Neural progenitor cell (in vitro differentiated cells): ENCODE measurements around the gene NKAIN2. TPM values are rescaled to one million over a fixed set of nuclear protein-coding genes. Genes with fewer than 3 reads are reported as not detected.
"Not testable (repeated sequence)": the region's sequence is repeated elsewhere in the genome, so short reads cannot be mapped to it uniquely, and the experiment has no call there.

Experiments
- DNase-seq: peaks from one replicate; pipeline ENCODE4 v3.0.0-alpha.2; 2016; ENCODE audit warnings: low spot score
- H2AFZ ChIP-seq: fragments of 200-600 bp; sonication (generic); replicated peaks from 2 replicates; pipeline ENCODE4 v1.6.1; 2016; ENCODE audit warnings: antibody characterized with exemption
- H3F3A ChIP-seq: fragments of 200-600 bp; sonication (generic); 2 replicates; pipeline ENCODE4 v1.6.1; 2016; ENCODE audit warnings: antibody characterized with exemption, low read depth
- H3K27ac ChIP-seq: fragments of 200-600 bp; sonication (generic); 2 replicates; pipeline ENCODE4 v1.5.1; 2016; ENCODE audit warnings: mild to moderate bottlenecking
- H3K27me3 ChIP-seq: fragments of 200-600 bp; sonication (generic); 2 replicates; pipeline ENCODE4 v1.6.1; 2016; ENCODE audit warnings: mild to moderate bottlenecking, moderate library complexity
- H3K36me3 ChIP-seq: fragments of 200-600 bp; sonication (generic); 2 replicates; pipeline ENCODE4 v1.5.1; 2016
- H3K4me1 ChIP-seq: fragments of 200-600 bp; sonication (generic); 2 replicates; pipeline ENCODE4 v1.6.1; 2016; ENCODE audit warnings: mixed run types
- H3K4me2 ChIP-seq: fragments of 200-600 bp; sonication (generic); 2 replicates; pipeline ENCODE4 v1.6.1; 2016
- H3K4me3 ChIP-seq: fragments of 200-600 bp; sonication (generic); 2 replicates; pipeline ENCODE4 v1.5.1; 2016
- H3K79me2 ChIP-seq: fragments of 200-600 bp; sonication (generic); 2 replicates; pipeline ENCODE4 v1.6.1; 2016; ENCODE audit warnings: low read depth
- H3K9ac ChIP-seq: fragments of 200-600 bp; sonication (generic); 2 replicates; pipeline ENCODE4 v1.6.1; 2016
- H3K9me3 ChIP-seq: fragments of 200-600 bp; sonication (generic); 2 replicates; pipeline ENCODE4 v1.5.1; 2016; ENCODE audit warnings: low read depth
- H4K20me1 ChIP-seq: fragments of 200-600 bp; sonication (generic); 2 replicates; pipeline ENCODE4 v1.6.1; 2016; ENCODE audit warnings: low read depth
- H3K27ac Mint-ChIP-seq: 3 replicates; pipeline ENCODE4 v1.8.0; 2021; ENCODE audit warnings: mixed read lengths
- H3K27me3 Mint-ChIP-seq: 2 replicates; pipeline ENCODE4 v1.8.0; 2022; ENCODE audit warnings: low read depth, mild to moderate bottlenecking, inconsistent platforms, moderate library complexity, mixed read lengths; ENCODE audit not compliant: insufficient read depth
- H3K36me3 Mint-ChIP-seq: 3 replicates; pipeline ENCODE4 v1.8.0; 2021; ENCODE audit warnings: mixed read lengths
- H3K4me1 Mint-ChIP-seq: 3 replicates; pipeline ENCODE4 v1.8.0; 2021; ENCODE audit warnings: mixed read lengths
- H3K4me3 Mint-ChIP-seq: 3 replicates; pipeline ENCODE4 v1.8.0; 2021; ENCODE audit warnings: mild to moderate bottlenecking, moderate library complexity, mixed read lengths
- H3K9me3 Mint-ChIP-seq: 3 replicates; pipeline ENCODE4 v1.8.0; 2020; ENCODE audit warnings: mixed read lengths
- EZH2 ChIP-seq: fragments of 200-600 bp; sonication (generic); IDR thresholded peaks from 2 replicates; pipeline ENCODE4 v1.6.1; 2017; ENCODE audit warnings: antibody characterized with exemption, mild to moderate bottlenecking, moderate library complexity
- EZH2phosphoT487 ChIP-seq: fragments of 200-600 bp; sonication (generic); IDR thresholded peaks from 2 replicates; pipeline ENCODE4 v1.6.1; 2017; ENCODE audit warnings: antibody characterized with exemption
- total RNA-seq: library from RNA; depleted of rRNA; stranded (reverse); fragments of >200 nt; gene quantifications from 2 replicates; pipeline ENCODE4 v1.2.3, GENCODE V29; 2015; ENCODE audit warnings: low replicate concordance
- TF ChIP-seq, protein P1 (sequence below): fragments of 200-600 bp; sonication (generic); IDR thresholded peaks from 2 replicates; pipeline ENCODE4 v1.5.1; 2017; ENCODE audit warnings: antibody characterized with exemption, mild to moderate bottlenecking

The NKAIN2 gene
- total RNA-seq, 1 donor from 2014 or later: 0.45 TPM

DNA sequence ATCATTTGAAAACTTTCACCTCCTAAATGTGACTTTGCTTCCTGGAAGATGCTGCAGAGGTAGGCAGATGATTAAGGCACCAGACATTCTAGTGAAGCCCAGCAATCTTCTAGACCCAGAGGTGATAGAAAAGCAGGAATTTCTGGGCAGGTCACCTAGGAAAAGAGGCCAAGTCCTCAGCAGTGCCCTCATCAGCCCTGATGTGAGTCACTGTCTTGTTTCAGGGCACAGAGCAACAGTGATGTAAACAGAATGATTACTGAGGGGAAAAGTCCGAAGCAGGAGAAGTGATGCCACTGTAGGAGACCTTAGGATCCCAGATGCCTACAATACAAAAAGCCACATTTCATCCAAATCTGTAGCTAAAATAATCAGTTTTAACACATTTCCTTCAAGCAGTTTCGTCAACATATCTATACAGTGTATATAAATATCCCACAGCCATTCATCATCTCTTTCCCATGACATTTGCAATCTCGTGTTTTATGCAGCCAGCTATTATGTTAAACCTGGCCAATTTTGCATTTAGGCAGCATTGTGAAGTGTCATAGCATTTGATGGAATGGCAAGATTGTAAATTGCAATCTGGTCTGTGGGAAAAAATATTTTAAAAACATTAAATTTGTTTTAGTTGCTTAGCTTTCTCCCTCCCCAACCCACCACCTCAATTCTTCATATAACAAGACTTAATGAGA lies 757.4 kb downstream of the NKAIN2 start:
- TF ChIP-seq EZH2phosphoT487: no peak
- no peak for TF ChIP-seq EZH2
- TF ChIP-seq, protein P1, sequence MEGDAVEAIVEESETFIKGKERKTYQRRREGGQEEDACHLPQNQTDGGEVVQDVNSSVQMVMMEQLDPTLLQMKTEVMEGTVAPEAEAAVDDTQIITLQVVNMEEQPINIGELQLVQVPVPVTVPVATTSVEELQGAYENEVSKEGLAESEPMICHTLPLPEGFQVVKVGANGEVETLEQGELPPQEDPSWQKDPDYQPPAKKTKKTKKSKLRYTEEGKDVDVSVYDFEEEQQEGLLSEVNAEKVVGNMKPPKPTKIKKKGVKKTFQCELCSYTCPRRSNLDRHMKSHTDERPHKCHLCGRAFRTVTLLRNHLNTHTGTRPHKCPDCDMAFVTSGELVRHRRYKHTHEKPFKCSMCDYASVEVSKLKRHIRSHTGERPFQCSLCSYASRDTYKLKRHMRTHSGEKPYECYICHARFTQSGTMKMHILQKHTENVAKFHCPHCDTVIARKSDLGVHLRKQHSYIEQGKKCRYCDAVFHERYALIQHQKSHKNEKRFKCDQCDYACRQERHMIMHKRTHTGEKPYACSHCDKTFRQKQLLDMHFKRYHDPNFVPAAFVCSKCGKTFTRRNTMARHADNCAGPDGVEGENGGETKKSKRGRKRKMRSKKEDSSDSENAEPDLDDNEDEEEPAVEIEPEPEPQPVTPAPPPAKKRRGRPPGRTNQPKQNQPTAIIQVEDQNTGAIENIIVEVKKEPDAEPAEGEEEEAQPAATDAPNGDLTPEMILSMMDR: no peak
- Mint-ChIP-seq H3K9me3 (peaks cover 11% of the 10 kb centered on the region), H3K4me3 (no peak overlapping the region), H3K27me3 (peaks cover 2% of the 10 kb centered on the region), H3K4me1 (peaks cover 4% of the 10 kb centered on the region), H3K27ac (no peak overlapping the region), H3K36me3 (no peaks in the 10 kb centered on the region)
- Histone ChIP-seq H3K27ac (no peak overlapping the region), H3K36me3 (no peaks in the 10 kb centered on the region), H3K9me3 (no peaks in the 10 kb centered on the region), H2AFZ (no peak overlapping the region), H3F3A (no peaks in the 10 kb centered on the region), H3K4me1 (peaks cover 11% of the 10 kb centered on the region), H3K9ac (no peak overlapping the region), H3K27me3 (no peaks in the 10 kb centered on the region), H3K4me2 (no peak overlapping the region), H3K79me2 (no peaks in the 10 kb centered on the region), H3K4me3 (no peak overlapping the region), H4K20me1 (no peaks in the 10 kb centered on the region)
- no peak for DNase-seq

DNA sequence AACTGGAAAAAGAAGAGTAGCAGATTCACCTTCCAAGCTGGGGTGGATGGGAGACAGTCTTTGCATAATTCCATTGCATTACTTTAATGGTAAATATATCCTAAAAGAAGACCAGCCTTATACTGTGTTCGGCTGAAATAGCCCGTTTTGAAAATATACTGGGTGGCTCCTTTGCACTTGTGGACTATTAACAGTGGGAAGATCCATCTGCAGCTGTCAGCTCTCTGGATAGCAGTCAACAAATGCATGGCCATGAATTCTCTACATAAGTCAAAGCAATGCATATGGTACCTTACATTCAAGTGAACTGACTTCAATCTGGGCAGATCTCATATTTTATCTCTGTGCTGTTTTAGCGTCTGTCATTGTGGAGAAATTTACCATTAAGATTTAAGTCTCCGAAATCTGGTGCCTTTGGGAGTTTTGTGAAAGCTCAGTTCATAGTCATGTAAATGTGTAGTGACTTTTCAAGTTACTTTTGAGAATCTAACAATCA lies 758.0 kb downstream of the NKAIN2 start:
- Mint-ChIP-seq H3K27me3 (peaks cover 2% of the 10 kb centered on the region), H3K4me1 (peaks cover 4% of the 10 kb centered on the region), H3K27ac (no peak overlapping the region), H3K4me3 (no peak overlapping the region), H3K9me3 (peaks cover 8% of the 10 kb centered on the region), H3K36me3 (no peaks in the 10 kb centered on the region)
- Histone ChIP-seq H3F3A (no peaks in the 10 kb centered on the region), H3K4me1 (peaks cover 11% of the 10 kb centered on the region), H3K4me3 (no peak overlapping the region), H3K9ac (no peak overlapping the region), H4K20me1 (no peaks in the 10 kb centered on the region), H3K27me3 (no peaks in the 10 kb centered on the region), H3K9me3 (no peaks in the 10 kb centered on the region), H3K36me3 (no peaks in the 10 kb centered on the region), H3K79me2 (no peaks in the 10 kb centered on the region), H3K27ac (no peak overlapping the region), H3K4me2 (no peak overlapping the region), H2AFZ (no peak overlapping the region)
- TF ChIP-seq, protein P1: no peak
- no peak for TF ChIP-seq EZH2
- no peak for TF ChIP-seq EZH2phosphoT487
- DNase-seq: no peak

DNA sequence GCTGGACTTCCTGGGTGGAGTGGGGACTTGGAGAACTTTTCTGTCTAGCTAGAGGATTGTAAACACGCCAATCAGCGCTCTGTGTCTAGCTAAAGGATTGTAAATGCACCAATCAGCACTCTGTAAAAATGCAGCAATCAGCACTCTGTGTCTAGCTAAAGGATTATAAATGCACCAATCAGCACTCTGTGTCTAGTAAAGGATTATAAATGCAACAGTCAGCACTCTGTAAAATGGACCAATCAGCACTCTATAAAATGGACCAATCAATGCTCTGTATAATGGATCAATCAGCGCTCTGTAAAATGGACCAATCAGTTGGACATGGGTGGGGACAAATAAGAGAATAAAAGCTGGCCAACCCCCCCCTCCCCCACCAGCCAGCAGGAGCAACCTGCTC lies 760.5 kb downstream of the NKAIN2 start:
- H3K36me3 ChIP-seq, H3K27ac Mint-ChIP-seq, H3K36me3 Mint-ChIP-seq, H3K9me3 ChIP-seq, H3K4me3 Mint-ChIP-seq, H3K4me3 ChIP-seq, H3K4me2 ChIP-seq, H3K27ac ChIP-seq, DNase-seq, H3K4me1 ChIP-seq, H3K27me3 ChIP-seq, H3K9me3 Mint-ChIP-seq, H3K27me3 Mint-ChIP-seq, H3K4me1 Mint-ChIP-seq, H3F3A ChIP-seq, H2AFZ ChIP-seq, H3K79me2 ChIP-seq, H3K9ac ChIP-seq, H4K20me1 ChIP-seq: not testable (repeated sequence)

GRCh38 chr6:124567401-124567800 lies 763.7 kb downstream of the NKAIN2 start:
- no peak overlapping the region for H3K27ac Mint-ChIP-seq
- Histone ChIP-seq H4K20me1 (no peaks in the 10 kb centered on the region), H3K36me3 (no peaks in the 10 kb centered on the region), H2AFZ (no peak overlapping the region), H3K4me2 (no peak overlapping the region), H3K27ac (no peak overlapping the region), H3K79me2 (no peaks in the 10 kb centered on the region), H3K4me3 (no peak overlapping the region), H3K9me3 (no peaks in the 10 kb centered on the region), H3K4me1 (no peaks in the 10 kb centered on the region), H3K27me3 (no peaks in the 10 kb centered on the region), H3K9ac (no peak overlapping the region), H3F3A (no peaks in the 10 kb centered on the region)
- TF ChIP-seq, protein P1: no peak
- no peak overlapping the region for H3K4me3 Mint-ChIP-seq
- H3K36me3 Mint-ChIP-seq: peaks cover 5% of the 10 kb centered on the region
- no peaks in the 10 kb centered on the region for H3K4me1 Mint-ChIP-seq
- H3K27me3 Mint-ChIP-seq: peaks cover 2% of the 10 kb centered on the region
- DNase-seq: no peak
- H3K9me3 Mint-ChIP-seq: peaks cover 26% of the 10 kb centered on the region
